DMS79 treated with DMSO at 0.1 percent for 48 hours (cell line): ENCODE results near the gene TBX20.
"Not testable (repeated sequence)": the region's sequence is repeated elsewhere in the genome, so short reads cannot be mapped to it uniquely, and the experiment has no call there.

Experiments
- DNase-seq: peaks from one replicate; lab custom pipeline; 2025; lab: John Stamatoyannopoulos, UW

Gene TBX20

DNA sequence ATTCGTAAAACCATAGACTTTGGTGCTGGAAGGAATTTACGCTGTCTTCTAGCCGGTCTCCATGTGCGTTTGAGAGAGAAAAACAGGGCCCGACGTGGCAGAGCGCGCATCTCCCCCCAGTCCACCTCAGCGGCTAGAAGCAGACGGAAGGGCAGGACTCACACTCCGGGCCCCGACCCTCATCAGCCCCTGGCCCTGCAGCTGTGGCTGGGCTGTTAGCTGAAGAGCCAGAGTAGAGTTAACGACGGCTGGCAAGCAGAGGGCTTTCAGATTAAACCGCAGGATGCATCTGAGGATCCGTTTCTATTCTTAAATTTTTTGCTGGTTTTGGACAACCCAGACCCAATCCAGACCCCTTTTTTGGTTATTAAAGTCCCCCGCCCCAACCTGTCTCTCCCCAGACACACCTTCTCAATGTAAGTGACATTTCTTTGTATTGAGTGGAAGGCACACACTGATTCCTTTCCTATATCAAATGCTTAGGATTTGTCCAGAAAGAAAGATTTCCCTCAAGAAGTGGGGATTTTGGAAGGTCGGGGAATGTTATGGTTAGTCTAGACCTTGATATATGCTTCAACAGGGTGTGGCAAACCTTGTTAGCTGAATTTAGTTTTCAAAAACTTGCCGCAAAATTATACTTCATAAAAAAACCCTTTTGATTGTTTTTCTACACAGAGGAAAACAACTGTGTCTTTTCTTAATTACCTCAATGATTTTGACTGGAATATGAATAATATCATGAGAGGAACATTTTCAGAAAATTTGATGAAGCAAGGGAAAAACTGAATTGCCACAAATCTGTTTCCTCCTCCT, 1.7 kb upstream of the TBX20 start:
- DNase-seq = no peak

DNA sequence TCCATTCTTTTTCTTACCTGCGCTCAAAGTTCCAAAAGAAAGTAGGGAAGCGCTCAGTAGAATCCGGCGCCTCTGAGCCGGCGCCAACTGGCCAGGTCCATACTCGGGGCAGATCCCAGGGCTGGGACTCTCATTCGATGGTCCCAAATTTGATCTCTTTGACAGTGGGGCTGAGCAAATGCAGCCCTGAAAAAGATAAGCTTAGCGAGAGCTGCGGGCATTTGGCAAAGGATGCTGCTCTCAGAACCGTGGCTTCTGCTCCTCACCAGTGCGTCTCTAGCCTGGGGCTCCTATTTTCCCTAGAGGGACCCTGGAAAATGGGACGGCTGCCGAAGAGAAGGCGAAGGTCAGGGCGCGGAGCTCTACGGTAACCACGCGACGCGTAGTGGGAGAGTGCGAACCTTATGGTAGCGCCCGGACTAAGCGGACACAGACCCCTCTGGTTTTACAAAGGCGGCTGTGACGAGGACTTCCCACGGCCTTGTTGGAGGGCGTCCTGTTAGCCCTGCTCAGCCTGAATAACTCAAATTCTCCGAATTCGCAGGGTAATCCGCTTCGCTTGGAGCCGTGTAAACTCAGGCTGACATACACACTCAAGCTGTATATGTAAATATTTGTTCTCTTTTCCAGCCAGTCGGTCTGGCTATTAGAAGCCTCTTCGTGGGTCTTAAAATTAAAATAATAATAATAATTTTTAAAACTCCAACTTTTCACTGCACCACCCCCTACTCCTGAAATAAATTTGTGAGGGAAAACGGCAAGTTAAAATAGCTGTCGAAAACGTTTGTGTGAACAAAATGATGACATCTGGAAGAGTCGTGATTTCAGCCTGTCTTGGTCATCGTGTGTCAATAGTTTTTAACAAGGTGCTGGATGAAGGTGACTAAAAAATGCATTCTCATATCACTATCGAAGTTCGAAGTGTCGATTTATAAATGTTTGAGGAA, 869 bp upstream of the TBX20 start:
- no peak for DNase-seq

DNA sequence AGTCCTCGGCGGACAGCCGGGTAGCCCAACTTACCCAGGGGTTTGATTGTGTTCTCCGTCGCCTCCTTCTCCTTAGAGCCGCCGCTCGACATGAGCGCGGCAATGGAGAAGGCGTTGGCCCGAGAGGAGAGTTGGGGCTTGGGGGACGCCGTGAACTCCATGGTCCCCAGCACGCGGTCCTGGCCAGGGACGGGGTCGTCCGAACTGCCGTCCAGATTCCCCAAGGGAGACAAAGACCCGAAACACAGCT, 515 bp downstream of the TBX20 start:
- DNase-seq = no peak

DNA sequence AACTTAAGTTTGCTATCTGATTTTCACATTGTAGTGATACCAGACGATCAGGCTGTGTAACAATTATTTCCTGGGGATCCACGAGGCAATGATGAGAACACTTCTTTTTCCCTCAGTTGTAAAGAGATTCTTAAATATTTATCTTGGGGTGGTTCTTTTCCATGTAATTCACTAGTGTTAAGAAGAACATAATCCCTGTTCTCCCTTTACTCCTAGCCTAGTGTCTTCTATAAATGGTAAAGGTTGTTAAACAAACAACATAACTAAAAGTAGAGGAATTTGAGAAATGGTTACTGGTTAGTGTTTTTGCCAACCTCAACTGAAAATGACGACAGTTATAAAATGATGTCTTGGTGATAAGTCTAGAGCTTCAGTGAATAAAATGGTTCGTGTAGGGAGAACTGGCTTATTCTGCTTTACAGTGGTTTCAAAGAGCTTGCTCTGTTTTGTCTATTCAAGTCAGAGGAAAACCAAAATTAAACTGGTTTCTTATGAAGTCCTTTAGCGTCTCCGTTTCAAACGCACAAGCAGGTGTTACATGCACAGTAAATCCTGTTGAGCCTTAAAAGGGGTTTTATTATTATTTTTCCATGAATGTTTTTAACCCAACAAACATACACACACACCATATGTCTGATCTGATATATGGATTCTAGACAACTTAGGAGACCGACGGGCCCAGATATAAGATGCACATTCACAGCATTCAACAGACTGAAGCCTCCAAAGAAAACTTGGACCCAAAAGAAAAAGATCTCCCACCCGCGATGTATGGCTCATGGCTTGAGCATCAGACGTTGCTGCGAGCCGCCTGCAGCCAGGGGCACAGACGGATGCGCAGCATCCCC, 1.1 kb downstream of the TBX20 start:
- no peak for DNase-seq

- no peak for DNase-seq
Observed at GRCh38 chr7:35251606-35252310, 2.1 kb downstream of the TBX20 start.

DNA sequence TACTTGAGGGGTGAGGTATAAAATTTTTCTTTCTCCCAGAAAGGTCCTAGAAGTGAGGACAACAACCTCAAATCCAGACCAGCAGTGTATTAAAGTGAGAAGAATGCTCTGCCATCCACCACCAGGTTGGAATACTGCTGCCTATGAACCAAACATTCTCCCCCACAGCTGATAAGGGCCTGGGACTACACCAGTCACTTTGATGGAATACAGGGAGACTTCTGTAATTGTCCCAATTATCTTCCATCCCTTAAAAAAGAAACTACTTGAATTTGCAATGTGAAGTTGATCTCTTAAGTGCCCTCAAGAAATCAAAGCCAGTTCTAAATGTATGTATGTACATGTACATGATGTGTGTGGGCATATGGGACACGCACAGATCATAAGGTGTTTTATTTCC, 3.0 kb downstream of the TBX20 start:
- no peak for DNase-seq

DNA sequence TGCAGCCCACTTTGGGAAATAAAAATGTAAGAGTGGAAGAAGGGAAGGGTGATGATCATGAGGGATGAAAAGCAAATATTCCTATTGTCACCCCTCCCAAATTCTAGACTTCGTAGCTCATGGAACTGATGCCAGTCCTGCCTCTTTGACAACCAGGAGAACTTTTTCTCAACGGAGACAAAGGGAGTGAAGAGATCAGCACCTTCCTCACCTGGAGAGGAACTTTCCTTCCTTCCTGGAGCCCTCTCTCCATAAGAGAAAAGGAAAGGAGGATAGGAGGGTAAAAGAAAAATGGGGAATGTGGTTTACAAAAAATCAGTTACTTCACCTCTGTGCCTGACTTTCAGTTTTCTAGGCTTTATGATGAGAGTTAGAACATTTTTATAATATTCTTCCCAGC, 3.4 kb downstream of the TBX20 start:
- DNase-seq = no peak

- DNase-seq = peak; percentile 50
Observed at GRCh38 chr7:35249537-35249907, 4.4 kb downstream of the TBX20 start.

DNA sequence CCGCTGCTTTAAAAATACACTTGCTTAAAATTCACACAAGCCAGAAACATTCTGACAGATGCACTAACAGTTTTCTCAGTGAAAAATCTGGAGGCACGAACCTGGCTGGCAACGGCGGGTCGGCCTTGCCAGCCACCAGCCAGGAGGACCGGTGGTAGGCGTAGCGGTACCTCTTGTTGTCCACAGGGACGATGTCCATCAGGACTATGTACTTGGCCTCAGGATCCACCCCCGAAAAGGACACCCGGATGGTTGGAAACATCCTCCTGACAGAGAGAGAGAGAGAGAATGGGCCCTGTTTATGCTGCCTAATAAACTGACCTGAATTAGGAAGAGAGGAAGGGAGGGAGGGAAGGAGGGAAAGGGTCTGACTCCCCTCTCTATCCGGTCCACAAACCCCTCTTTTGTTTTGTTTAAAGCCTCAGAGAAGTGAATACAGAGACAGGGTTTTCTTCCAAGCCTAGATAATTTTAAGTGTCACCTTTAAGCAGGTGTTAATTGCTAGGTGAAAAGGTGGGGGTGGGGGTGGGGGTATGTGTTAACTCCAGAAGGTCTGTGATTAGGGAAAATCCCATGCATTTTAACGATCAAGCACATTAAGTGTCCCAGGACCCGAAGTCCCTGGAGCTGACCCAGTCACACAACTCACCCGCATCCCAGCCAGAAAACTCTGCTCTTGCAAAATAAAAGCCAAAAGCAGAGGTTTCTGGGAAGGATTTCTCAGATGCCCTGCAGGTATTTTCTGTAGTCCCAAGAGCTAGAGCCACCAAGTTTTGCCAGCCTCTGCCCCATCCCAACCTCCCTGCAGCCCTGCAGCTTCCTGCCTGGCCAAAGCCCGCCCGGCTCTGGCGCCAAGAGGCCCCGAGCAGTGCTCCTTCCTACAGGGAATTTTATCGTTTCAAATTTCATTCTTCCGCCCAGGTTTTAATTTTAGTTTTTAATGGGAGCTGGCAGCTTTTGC, 5.0 kb downstream of the TBX20 start:
- peak; percentile 50 for DNase-seq

GRCh38 chr7:35246819-35247218, 7.1 kb downstream of the TBX20 start:
- no peak for DNase-seq

GRCh38 chr7:35241884-35242283, 12.0 kb downstream of the TBX20 start:
- DNase-seq = no peak

- DNase-seq = no peak
Observed at GRCh38 chr7:35241436-35241835, 12.5 kb downstream of the TBX20 start.

- DNase-seq = not testable (repeated sequence)
Observed at GRCh38 chr7:35241008-35241407, 12.9 kb downstream of the TBX20 start.

DNA sequence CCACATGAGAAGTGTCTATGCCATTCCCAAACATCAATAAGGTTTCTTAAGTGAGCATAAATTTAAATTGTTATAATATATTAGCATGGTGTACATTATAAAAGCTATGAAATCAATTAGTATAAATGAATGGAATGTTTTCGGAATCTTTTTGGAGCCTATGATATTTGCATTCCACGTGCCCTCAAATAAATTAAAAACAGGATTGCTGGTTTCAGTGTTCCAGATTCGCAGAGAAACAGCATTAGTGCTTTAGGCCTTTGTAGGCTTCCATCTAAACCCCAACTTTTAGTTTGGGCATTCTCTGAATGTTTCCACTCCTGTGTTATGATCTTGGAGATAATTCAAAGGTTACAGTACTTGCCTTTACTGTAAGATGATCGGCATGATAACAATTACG, 15.4 kb downstream of the TBX20 start:
- not testable (repeated sequence) for DNase-seq

DNA sequence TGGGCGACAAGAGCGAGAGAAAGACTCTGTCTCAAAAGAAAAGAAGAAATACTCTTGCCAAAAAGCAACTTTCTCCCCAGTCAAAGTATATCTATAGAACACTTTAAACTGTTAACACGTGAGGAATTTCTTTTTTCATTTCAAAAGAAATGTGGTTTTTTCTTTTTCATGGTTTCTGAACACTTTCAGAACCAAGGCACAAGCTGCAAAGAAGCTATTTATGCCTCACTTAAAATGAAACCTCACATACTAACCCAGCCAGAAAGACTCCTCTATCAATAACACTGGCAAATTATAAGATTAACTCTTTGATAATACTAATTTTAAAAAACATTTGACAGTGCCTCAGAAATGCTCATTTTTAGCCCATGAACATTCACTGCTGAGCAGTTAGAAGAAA, 20.9 kb downstream of the TBX20 start:
- DNase-seq = no peak

DNA sequence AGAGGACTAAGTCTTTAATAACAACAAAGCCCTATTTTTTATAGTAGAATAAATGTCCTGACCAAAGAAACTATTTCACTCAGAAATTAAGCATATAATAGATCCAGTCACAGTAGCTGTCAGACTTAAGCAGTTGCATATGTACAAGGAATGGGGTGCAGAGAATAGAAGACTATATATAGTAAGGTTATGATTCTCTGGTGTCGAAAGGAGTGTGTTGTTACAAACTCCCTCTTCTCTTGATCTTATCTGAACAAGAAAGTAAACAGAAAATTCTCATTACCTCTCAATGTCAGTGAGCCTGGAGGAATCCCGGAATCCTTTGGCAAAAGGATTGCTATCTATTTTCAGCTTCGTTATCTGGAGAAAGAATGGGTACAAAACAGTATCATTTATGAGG, 22.7 kb downstream of the TBX20 start:
- not testable (repeated sequence) for DNase-seq

DNA sequence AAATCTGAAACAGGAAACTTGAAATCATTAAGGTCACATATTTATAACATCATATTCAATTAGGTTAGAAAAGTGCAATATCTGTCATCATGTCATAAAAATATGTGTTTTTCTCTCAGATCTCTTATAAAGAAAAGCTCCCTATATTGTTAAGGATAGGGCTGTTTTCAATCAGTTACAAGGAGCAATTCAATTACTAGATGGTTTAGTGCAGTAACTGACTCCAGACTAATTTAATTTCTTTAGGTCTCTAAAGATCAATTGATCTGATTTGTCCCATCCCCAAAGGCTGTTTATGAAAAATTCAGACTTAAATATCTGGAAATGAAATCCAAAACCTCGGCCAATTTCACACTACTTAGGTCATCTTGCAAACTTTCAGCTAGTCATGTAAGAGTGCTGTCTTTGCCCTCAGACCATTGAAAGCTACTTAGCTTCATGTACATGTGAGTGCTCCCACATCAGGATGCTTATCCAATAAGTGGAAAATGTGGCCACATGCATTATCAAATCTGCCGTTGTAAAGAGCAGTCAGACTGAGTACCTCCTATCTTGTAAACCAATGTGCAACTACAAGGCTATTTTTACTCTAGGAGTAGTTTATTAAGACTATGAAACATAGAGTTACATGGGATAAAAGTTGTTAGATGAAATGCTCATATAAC, 24.7 kb downstream of the TBX20 start:
- not testable (repeated sequence) for DNase-seq

DNA sequence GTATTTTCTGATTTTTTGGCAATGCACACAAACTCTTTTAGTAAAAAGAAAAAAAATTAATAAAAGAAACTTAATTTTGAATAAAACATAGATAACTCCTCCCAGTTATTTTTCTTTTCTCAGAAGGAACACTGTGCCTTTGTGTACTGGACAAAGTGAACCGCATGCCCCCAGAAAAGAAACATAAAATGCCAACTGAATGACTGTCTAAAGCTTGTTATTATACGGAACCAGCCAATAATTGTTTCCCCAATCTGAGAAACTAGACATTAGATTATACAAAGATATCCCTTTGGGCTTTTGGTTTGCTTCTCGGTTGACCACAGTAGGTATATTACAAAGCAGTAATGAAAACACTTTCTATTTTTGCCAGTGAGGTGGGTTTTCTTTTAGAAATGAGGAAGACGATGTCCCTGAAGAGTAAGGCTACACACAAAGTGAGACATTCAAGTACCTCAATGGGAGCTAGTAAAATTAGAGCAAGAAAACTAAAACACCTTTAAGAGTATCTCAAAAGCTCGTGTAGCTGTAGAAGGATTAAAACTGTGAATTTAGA, 25.3 kb downstream of the TBX20 start:
- not testable (repeated sequence) for DNase-seq

DNA sequence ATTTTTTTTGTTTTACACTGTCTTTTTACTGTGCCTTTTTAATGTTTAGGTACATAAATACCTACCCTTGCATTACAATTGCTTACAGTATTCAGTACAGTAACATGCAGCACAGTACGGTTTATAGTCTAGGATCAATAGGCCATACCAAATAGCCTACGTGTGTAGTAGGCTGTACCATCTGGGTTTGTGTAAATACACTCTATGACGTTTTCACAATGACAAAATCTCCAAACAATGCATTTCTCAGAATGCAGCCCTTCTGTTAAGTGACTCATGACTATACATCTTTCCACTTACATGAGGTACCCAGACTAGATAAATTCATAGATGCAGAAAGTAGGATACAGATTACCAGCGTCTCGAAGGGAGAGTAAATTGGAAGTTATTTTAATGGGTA, 26.5 kb downstream of the TBX20 start:
- DNase-seq = not testable (repeated sequence)

DNA sequence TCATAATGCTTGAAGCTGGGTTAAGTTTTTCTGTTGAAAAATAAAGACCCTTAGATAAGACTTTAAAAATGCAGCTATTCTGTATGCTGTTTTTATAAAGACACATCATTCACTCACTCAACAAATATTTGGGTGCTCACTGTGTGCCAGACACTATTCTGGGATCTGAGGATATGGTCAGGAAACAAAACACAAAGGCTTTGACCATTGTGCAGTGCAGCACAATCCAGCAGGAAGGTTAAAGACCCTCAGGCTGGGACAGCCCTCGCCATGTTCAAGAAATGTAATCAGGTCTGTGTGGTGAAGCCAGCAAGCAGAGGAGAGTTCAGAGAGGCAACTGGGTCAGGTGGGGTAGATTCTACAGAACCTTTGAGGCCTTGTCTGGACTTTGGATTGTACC, 31.5 kb downstream of the TBX20 start:
- not testable (repeated sequence) for DNase-seq
